ENCODE measurements around the gene PDCD1.
"Not testable (repeated sequence)": the region's sequence is repeated elsewhere in the genome, so short reads cannot be mapped to it uniquely, and the experiment has no call there.

Gene PDCD1

GRCh38 chr2:241858206-241859016, at the start of gene PDCD1:
Gene PDCD1 (minus strand): TSS chr2:241858894. CDS start chr2:241858838, 56 bp downstream.
- DNase-seq, result no peak

DNA sequence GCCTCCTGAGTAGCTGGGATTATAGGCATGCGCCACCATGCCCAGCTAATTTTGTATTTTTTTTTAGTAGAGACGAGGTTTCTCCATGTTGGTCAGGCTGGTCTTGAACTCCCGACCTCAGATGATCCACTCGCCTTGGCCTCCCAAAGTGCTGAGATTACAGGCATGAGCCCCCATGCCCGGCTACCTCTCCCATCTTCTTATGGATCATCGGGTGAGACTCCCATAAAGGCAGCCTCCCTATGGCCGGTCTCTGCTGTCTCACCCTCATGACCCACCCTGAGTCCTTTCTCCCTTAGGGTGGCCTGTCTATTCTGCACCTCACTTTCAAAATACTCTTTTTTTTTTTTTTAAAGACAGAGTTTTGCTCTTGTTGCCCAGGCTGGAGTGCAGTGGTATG, 49.1 kb upstream of the PDCD1 start:
- DNase-seq, result not testable (repeated sequence)

DNA sequence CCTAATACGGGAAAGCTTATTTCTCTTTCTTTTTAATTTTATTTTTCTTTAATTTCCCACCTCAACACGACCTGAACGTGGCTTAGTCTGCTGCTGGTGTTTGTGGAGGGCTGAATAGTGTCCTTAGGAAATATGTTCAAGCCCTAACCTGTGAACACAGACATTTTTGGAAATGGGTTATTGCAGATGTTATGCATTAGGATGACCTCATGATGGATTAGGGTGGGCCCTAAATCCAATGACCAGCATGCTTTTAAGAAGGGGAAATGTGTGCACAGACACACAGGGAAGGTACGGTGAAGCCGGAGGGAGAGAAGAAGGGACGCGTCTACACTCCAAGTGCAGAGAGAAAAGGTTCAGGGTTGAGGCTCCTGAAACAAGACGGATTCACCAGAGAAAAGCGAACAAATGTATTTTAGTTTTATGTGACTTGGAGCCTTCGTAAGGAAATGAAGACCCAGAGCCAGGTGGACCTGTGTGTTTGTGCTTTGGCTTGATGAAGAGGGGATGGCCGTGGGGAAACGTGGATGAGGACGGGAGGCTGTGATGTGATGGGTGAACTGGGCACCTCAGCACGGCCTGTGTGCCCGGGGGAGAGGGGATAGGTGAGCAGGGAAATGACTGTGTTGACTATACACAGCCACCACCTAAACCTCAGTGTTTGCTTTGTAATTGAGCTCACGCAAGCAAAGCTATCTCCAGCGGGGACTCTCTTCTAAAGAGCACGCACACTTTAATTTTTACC, 48.3 kb upstream of the PDCD1 start:
- no peak for DNase-seq

DNA sequence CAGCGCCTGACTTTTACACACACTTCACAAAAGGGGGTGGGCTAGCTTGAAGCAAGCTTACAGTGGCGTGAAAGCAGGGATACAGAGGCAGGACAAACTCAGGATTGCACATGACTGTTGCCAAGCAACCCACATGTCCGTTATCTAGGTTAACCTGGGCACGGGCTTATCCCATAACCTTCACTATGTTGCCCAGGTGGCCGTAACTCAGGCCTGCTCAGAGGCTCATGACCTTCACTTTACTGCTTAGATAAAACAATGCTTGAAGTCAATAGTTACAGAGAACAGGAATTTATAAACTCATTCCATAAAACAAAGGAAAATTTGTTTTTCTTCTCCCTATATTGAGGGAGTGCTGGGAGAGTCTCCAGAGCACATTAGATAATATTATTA, 47.7 kb upstream of the PDCD1 start:
- not testable (repeated sequence) for DNase-seq

DNA sequence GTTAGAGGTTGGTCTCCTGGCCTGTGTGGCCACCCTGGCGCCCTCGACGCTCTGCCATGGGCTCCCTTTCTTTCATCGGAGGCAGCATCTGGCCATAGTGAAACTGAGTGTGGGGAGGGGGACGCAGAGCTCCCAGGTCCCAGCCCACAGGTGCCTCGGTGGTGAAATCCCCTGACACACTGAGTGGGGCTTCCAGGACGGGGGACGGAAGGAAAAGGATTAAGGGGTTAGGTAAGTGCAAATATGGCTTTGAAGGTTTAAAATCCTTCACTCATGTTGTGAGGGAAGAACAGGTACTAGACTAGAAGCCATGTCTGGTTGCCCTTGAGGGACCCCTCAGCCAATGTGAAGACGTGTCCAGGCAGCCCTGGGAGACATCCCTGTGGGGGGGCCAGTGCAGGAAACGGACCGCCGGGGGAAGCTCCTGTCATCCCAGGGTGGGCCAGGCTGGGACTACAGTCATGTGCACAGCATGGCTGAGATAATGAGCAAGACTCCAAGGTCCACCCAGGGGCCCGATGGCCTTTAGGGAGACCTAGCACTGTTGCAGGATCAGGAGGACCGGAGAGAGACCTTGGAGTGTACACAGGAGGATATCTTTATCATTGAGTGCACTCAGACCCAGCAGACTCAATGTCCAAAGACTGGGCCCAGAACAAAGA, 47.2 kb upstream of the PDCD1 start:
- DNase-seq, result no peak

- no peak for DNase-seq
Observed at GRCh38 chr2:241904791-241905710, 46.4 kb upstream of the PDCD1 start.

DNA sequence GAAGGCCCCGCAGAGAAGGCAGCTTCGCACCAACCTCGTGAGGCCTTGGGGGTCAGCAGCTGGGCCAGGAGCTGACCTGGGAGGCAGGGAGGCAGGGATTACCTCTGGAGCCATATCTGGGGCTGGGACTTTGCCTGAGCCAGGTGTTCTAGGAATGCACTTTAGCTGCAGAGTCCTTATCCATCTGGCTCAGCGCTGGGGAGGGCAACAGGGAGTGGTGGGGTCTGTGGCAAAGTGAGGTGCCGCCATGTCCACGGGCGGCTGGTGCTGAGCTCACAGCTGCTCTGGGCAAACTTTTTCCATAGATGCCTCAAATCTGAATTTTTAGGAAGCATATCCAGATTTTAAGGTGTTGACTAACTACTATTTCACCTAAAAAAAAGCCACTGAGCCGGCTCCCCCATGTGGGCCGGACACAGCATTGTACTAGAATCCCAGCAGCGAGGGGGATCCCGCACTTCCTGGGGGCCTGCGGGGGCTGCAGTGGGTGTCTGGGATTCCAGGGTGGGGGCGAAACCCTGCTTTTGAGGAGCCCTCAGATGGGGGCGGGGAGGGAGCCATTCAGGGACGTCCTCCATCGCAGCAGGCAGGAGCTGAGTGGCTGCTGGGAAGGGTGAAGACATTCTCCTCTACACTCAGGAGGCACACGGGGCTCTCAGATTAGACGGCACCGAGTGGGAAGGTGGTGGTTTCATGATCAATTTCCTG, 45.5 kb upstream of the PDCD1 start:
- DNase-seq, result no peak

- no peak for DNase-seq
Observed at GRCh38 chr2:241903121-241904010, 44.7 kb upstream of the PDCD1 start.

GRCh38 chr2:241902357-241902991, 43.8 kb upstream of the PDCD1 start:
- no peak for DNase-seq

DNA sequence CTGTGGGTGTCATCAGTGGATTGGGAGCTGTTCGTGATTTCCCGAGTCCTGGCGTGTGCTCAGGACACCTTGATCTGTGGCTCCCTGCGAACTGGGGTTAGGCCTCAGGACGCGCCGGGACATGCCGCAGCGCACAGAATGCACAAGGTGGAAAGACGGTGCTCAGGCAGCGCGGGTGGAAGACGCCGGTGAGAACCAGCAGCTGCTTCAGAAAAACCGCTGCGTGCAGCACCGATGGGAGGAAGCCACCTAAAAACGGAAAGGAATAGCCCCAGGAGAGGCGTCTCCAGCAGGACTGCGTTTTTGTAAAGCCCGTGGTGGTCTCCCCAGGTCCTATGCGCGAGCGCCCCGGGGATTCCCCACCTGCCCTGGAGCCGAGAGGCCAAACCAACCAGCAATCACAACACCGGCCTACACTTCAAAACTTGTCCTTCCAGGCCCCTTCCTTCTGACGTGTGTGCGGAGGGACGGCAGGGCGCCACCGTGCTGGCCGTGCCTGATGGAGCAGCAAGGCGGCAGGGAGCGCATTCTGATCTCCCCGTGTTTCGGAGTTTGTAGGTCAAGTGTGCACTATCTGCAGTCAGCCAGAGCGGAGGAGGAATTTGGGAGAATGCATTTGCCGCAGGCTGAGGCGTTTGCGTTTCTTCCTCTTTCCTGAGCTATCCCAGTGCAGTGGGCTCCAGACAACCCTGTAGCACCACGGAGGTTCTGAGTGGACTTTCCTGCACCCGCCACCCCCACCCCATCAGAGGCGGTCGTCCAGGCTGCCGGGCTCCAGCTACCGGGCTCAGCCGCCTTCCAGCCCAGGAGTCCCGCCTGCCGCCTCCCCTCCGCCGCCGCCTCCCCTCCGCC, 43.0 kb upstream of the PDCD1 start:
- no peak for DNase-seq

DNA sequence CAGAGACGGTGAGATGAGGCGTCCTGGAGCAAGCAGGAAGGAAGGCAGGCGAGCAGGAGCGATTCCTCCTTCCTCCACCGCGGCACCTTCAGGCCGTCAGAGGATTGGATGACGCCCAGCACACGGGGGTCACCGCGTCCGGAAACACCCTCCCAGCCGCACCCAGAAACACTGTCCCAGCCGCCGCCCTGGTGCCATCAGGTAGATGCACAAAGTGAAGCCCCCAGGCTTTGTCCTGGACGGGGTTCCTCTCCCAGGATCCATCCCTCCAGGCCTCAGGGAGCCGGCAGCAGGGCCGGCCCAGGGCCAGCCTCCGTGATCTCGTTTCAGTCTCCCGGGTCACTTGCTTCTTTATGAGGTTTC, 42.3 kb upstream of the PDCD1 start:
- DNase-seq, result no peak

GRCh38 chr2:241900251-241901017, 41.7 kb upstream of the PDCD1 start:
- DNase-seq, result no peak

DNA sequence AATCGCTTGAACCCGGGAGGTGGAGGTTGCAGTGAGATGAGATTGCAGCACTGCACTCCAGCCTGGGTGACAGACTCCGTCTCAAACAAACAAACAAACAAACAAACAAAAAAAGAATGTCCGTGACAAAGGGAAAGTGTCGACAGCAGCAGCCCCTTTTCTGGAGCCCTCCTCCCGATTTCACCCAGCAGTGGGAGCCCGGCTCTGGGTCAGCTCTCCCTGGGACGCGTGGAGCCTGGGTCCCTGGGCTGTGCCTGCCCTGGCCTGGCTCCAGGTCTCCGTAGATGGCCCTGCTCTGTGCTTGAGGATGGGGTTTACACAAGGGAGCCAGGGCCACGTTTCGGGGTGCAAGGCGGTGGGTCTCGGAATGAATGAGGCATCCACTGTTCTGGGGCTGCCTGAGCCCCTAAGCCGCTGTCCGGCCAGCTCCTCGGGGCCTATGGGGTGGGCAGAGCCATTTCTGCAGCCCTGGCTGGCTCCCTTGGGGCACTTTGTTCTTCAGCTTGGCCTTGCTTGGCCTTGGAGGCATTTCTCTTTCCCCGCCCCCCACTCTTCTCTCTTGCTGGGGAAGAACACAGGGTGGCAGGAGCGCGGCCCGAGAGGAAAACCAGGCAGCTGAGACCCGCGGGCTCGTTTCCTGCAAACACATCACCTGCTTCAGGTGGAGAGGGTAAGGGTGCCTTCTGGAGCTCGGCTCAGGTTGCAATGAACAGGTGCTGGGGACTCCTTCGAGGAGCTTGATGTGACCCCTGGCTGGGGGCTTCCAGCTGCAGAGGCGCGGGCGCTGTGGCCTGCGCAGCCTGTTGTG, 40.0 kb upstream of the PDCD1 start:
- DNase-seq, result no peak

GRCh38 chr2:241897231-241897916, 38.7 kb upstream of the PDCD1 start:
- no peak for DNase-seq

GRCh38 chr2:241896746-241897201, 38.1 kb upstream of the PDCD1 start:
- DNase-seq, result no peak

DNA sequence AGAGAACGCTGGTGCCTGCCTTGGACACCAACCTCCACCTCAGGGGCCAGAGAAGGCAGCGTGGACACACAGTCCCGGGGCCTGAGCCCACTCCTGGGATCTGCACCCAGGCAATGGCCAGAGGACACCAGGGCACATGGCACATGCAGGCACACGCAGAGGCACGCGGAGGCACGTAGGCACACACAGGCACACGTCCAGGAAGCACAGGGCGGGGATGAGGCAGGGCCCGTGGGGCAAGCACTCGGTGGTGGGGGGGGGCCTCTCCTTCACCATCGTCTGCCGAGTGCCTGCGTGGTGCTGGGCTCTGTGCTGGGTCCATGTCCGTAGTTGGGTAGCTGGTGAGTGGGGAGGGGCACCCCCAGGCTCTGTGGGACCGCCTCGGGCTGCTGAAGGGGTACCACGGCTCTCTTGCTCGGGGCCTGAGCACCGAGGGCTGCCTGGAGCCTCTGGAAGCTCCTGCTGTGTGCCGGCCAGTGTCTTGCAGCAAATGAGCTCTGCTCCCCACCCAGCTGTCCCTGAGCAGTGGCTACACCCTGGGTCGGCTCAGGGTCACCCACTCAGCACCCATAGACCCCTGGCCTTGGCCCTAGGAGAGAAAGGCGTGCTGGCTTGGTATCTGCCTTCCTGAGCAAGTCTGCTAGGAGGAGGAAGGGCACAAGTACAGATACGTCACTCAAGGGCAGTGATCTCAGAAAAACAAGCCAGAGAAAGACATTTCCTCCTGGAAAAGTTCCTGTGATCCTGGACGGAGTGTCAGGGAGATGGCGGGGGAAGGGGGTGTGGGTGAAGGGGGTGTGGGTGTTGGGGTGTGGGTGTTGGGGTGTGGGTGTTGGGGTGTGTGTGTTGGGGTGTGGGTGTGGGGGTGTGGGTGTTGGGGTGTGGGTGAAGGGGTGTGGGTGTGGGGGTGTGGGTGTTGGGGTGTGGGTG, 37.3 kb upstream of the PDCD1 start:
- no peak for DNase-seq
